SU-DHL-6 (cell line): ENCODE measurements around the gene HELZ.

Source experiments
- H2AFZ ChIP-seq: fragments of 200-600 bp; sonication (generic); 2 replicates; pipeline ENCODE4 v1.6.1; 2014; ENCODE audit warnings: low read depth, mild to moderate bottlenecking, moderate library complexity, mixed read lengths, antibody characterized with exemption, low read length; ENCODE audit not compliant: severe bottlenecking
- H3F3A ChIP-seq: fragments of 200-600 bp; shearing (Covaris generic); 2 replicates; pipeline ENCODE4 v1.6.0; 2016; ENCODE audit warnings: antibody characterized with exemption, mild to moderate bottlenecking; ENCODE audit not compliant: insufficient read depth
- H3K27ac ChIP-seq: fragments of 200-600 bp; sonication (generic); 2 replicates; pipeline ENCODE4 v1.5.1; 2016; ENCODE audit warnings: low read depth, mild to moderate bottlenecking, low read length, moderate library complexity, mixed read lengths
- H3K27me3 ChIP-seq: fragments of 200-600 bp; sonication (generic), shearing (Covaris generic); 2 replicates; pipeline ENCODE4 v1.6.0; 2014; ENCODE audit warnings: mild to moderate bottlenecking, low read length
- H3K36me3 ChIP-seq: fragments of 200-600 bp; sonication (generic); 2 replicates; pipeline ENCODE4 v1.6.1; 2014; ENCODE audit warnings: mild to moderate bottlenecking, low read length, mixed read lengths
- H3K4me2 ChIP-seq: fragments of 300-600, 200-600 bp; shearing (Covaris generic), sonication (generic); 2 replicates; pipeline ENCODE4 v1.6.0; 2014; ENCODE audit warnings: low read length, low read depth, mild to moderate bottlenecking; ENCODE audit not compliant: poor library complexity, severe bottlenecking
- H3K4me3 ChIP-seq: fragments of 200-600 bp; sonication (generic); 2 replicates; pipeline ENCODE4 v1.5.1; 2014; ENCODE audit warnings: antibody characterized with exemption, low read length, mild to moderate bottlenecking, mixed read lengths; ENCODE audit not compliant: insufficient read depth, poor library complexity, severe bottlenecking
- H3K79me2 ChIP-seq: fragments of 200-600 bp; sonication (generic); 2 replicates; pipeline ENCODE4 v1.6.1; 2014; ENCODE audit warnings: mild to moderate bottlenecking, low read length, moderate library complexity; ENCODE audit not compliant: insufficient read depth
- H3K9ac ChIP-seq: fragments of 200-600 bp; sonication (generic); 2 replicates; pipeline ENCODE4 v1.7.0; 2014; ENCODE audit warnings: mild to moderate bottlenecking, low read length
- H3K9me2 ChIP-seq: fragments of 200-600 bp; sonication (generic); replicated peaks from 2 replicates; pipeline ENCODE4 v1.6.1; 2014; ENCODE audit warnings: low read length; ENCODE audit not compliant: insufficient read depth
- H3K9me3 ChIP-seq: fragments of 200-600 bp; sonication (generic); 2 replicates; pipeline ENCODE4 v1.6.1; 2014; ENCODE audit warnings: low read length, mixed read lengths; ENCODE audit not compliant: insufficient read depth
- H4K20me1 ChIP-seq: fragments of 200-600 bp; sonication (generic); 2 replicates; pipeline ENCODE4 v1.6.1; 2014; ENCODE audit warnings: low read depth, mild to moderate bottlenecking, antibody characterized with exemption, low read length, moderate library complexity, mixed read lengths
- CTCF ChIP-seq: fragments of 200-600 bp; sonication (generic); IDR thresholded peaks from one replicate; pipeline ENCODE4 v1.5.1; 2017; ENCODE audit warnings: antibody characterized with exemption, mild to moderate bottlenecking, low read length, moderate library complexity; ENCODE audit not compliant: insufficient read depth, poor library complexity, severe bottlenecking
- EZH2phosphoT487 ChIP-seq: fragments of 200-600 bp; sonication (generic), shearing (Covaris generic); conservative IDR thresholded peaks from 2 replicates; pipeline ENCODE4 v1.6.1; 2018; ENCODE audit warnings: mild to moderate bottlenecking, antibody characterized with exemption, low read length, moderate library complexity, mixed read lengths

The HELZ gene

GRCh38 chr17:67212714-67213417 lies 32.1 kb downstream of the HELZ start:
- Histone ChIP-seq H3K27me3 (no peaks in the 10 kb centered on the region), H3K79me2 (peaks cover 11% of the 10 kb centered on the region), H3K36me3 (no peaks in the 10 kb centered on the region; the same call in 1 of the 2 replicates), H3K4me3 (no peak overlapping the region), H3K27ac (no peak overlapping the region), H3F3A (0 out of 2 replicates have a peak, but pooled peaks cover 3% of the 10 kb centered on the region), H3K4me2 (no peak overlapping the region), H3K9me3 (no peaks in the 10 kb centered on the region), H3K9me2 (no peaks in the 10 kb centered on the region), H3K9ac (no peak overlapping the region), H2AFZ (no peak overlapping the region), H4K20me1 (no peaks in the 10 kb centered on the region)
- no peak for TF ChIP-seq CTCF
- no peak for TF ChIP-seq EZH2phosphoT487

- Histone ChIP-seq H3K4me2 (no peak overlapping the region), H3K9ac (no peak overlapping the region), H3K4me3 (no peak overlapping the region), H3K36me3 (no peaks in the 10 kb centered on the region; the same call in 1 of the 2 replicates), H3K9me2 (no peaks in the 10 kb centered on the region), H3K79me2 (peaks cover 15% of the 10 kb centered on the region), H3K9me3 (no peaks in the 10 kb centered on the region), H2AFZ (no peak overlapping the region), H4K20me1 (no peaks in the 10 kb centered on the region), H3K27ac (no peak overlapping the region), H3F3A (0 out of 2 replicates have a peak, but pooled peaks cover 3% of the 10 kb centered on the region), H3K27me3 (no peaks in the 10 kb centered on the region)
- TF ChIP-seq EZH2phosphoT487, result no peak
- no peak for TF ChIP-seq CTCF
These were observed 32.8 kb downstream of the HELZ start for GRCh38 chr17:67212231-67212630.

GRCh38 chr17:67211742-67212141 lies 33.3 kb downstream of the HELZ start:
- H3K79me2 ChIP-seq, result peaks cover 15% of the 10 kb centered on the region
- H3K27ac ChIP-seq, result no peak overlapping the region
- H3K4me3 ChIP-seq, result no peak overlapping the region
- H3K27me3 ChIP-seq, result no peaks in the 10 kb centered on the region
- no peak overlapping the region for H3K4me2 ChIP-seq
- H3F3A ChIP-seq, result 0 out of 2 replicates have a peak, but pooled peaks cover 3% of the 10 kb centered on the region
- H3K36me3 ChIP-seq, result no peaks in the 10 kb centered on the region; the same call in 1 of the 2 replicates
- no peaks in the 10 kb centered on the region for H3K9me3 ChIP-seq
- TF ChIP-seq CTCF, result no peak
- no peak for TF ChIP-seq EZH2phosphoT487
- H2AFZ ChIP-seq, result no peak overlapping the region
- H4K20me1 ChIP-seq, result no peaks in the 10 kb centered on the region
- H3K9ac ChIP-seq, result no peak overlapping the region
- no peaks in the 10 kb centered on the region for H3K9me2 ChIP-seq
